Measurements from ENCODE around the gene S100B. TPM values are rescaled to one million over a fixed set of nuclear protein-coding genes. Genes with fewer than 3 reads are reported as not detected.

S100B gene
- total and polyA plus RNA-seq, 2 of the 8 experiments (the other 6 are each of a cell fraction or from before 2014, with no cell fraction given) = 0.36 to 0.69 TPM

- ChIA-PET CTCF (ENCODE audit: partially characterized antibody) (no interaction called here), POLR2A (ENCODE audit: partially characterized antibody) (interaction anchor here (0.9 kb wide), 1 partner anchor 19 kb away, joined by 6 read pairs; the partner anchor contains the start of gene PRMT2)
- H3K27me3 ChIP-seq (replicated peaks in 1 of 4; ENCODE audit: control insufficient read depth in 3 of 4, extremely low read depth in 1 of 4, insufficient read depth in 3 of 4, low read length in 3 of 4) = no peaks in the 10 kb centered on the region
- FAIRE-seq (no peak), DNase-seq (ENCODE audit: low read depth in 1 of 2, low spot score in 2 of 2) (no peak)
- H3K23me2 ChIP-seq (ENCODE audit: low read depth, low read length) = no peaks in the 10 kb centered on the region
- no peak overlapping the region for H3K4ac ChIP-seq (replicated peaks; ENCODE audit: insufficient read length, low read depth, low read length)
- TF ChIP-seq CBX5 (IDR thresholded peaks at IDR 0.05; ENCODE audit: low read depth, low read length) = no peak
- no peak overlapping the region for H2BK12ac ChIP-seq (ENCODE audit: low read depth, low read length)
- H4K20me1 ChIP-seq (replicated peaks in 1 of 2; ENCODE audit: control insufficient read depth in 1 of 2, insufficient read depth in 2 of 2, low read length in 2 of 2) = no peaks in the 10 kb centered on the region
- 97% methylated on average over 2 of the region's 2 CpGs; no CpG with 5 or more reads in 1 of the 2 experiments for WGBS, 2 experiments (ENCODE audit: extremely low coverage in 1 of 2, insufficient coverage in 1 of 2, insufficient read length in 1 of 2, insufficient replicate concordance in 2 of 2, low coverage in 1 of 2, low lambda C conversion rate in 2 of 2, missing lambda C conversion rate in 1 of 2)
- no peak overlapping the region for H3K56ac ChIP-seq (replicated peaks; ENCODE audit: insufficient read length, low read depth, low read length)
- no peak overlapping the region for H4K91ac ChIP-seq (replicated peaks; ENCODE audit: insufficient read length, low read length)
- no peak overlapping the region for H2AFZ ChIP-seq (ENCODE audit: low read length)
- no peak overlapping the region for H3K14ac ChIP-seq (ENCODE audit: insufficient read length)
- H2BK5ac ChIP-seq (ENCODE audit: low read depth, low read length) = no peak overlapping the region
- H3K9ac ChIP-seq (replicated peaks in 1 of 4; ENCODE audit: extremely low read depth in 1 of 4, low read depth in 3 of 4, low read length in 3 of 4) = no peak overlapping the region
- H4K8ac ChIP-seq (ENCODE audit: extremely low read depth, insufficient read depth, low read length) = no peak overlapping the region
- no peak overlapping the region for H3K4me3 ChIP-seq (ENCODE audit: extremely low read depth in 1 of 4, insufficient read depth in 2 of 4, low read depth in 3 of 4, low read length in 4 of 4)
- no peaks in the 10 kb centered on the region for H3K79me1 ChIP-seq (ENCODE audit: low read depth, low read length)
- no peak overlapping the region for H2BK120ac ChIP-seq (replicated peaks; ENCODE audit: low read depth, low read length)
- H3K9me3 ChIP-seq (ENCODE audit: insufficient read depth in 2 of 2, low read depth in 1 of 2, low read length in 1 of 2) = no peaks in the 10 kb centered on the region
- no peak overlapping the region for H4K5ac ChIP-seq (ENCODE audit: insufficient read length, low read depth, low read length)
- H3K4me2 ChIP-seq (ENCODE audit: insufficient read depth in 1 of 2, low read depth in 2 of 2, low read length in 2 of 2) = no peak overlapping the region
- H2BK15ac ChIP-seq (ENCODE audit: low read length) = no peak overlapping the region
- H3K36me3 ChIP-seq (ENCODE audit: control insufficient read depth in 2 of 4, insufficient read depth in 4 of 4, low read length in 3 of 4) = no peaks in the 10 kb centered on the region
- H2AK5ac ChIP-seq (ENCODE audit: low read depth, low read length) = no peak overlapping the region
- H3K23ac ChIP-seq (ENCODE audit: insufficient read length) = no peak overlapping the region
- no peak overlapping the region for H3K27ac ChIP-seq (ENCODE audit: low read depth, low read length)
- H2BK20ac ChIP-seq (ENCODE audit: low read length) = no peak overlapping the region
- H3K18ac ChIP-seq (ENCODE audit: extremely low read depth, low read length) = no peak overlapping the region
- H3K4me1 ChIP-seq (replicated peaks in 1 of 4; ENCODE audit: control insufficient read depth in 3 of 4, insufficient read depth in 4 of 4, low read length in 3 of 4) = no peaks in the 10 kb centered on the region
- no peaks in the 10 kb centered on the region for H3K79me2 ChIP-seq (ENCODE audit: control insufficient read depth in 1 of 2, insufficient read depth in 2 of 2, low read length in 2 of 2)
These were observed 11.2 kb upstream of the S100B start for GRCh38 chr21:46616050-46616449.

All from H1 (cell line).